HEK293 (cell line): ENCODE results near the gene USO1.

Experiments used
- CTCF ChIA-PET: fragments of 350-600 bp; formaldehyde crosslinking; extraction: SDS; loops from one replicate; lab custom pipeline; 2021; ENCODE audit warnings: antibody characterized with exemption; lab: Yijun Ruan, JAX
- POLR2A ChIA-PET: fragments of 300-600 bp; formaldehyde crosslinking; extraction: SDS; loops from one replicate; lab custom pipeline; 2020; ENCODE audit warnings: antibody characterized with exemption, inconsistent platforms; lab: Yijun Ruan, JAX
- H3K27ac ChIP-seq: fragments of 200-500 bp; sonication (Bioruptor generic); 2 replicates; pipeline ENCODE4 v1.5.1; 2014; ENCODE audit warnings: low read depth, low read length, control low read depth, inconsistent platforms; ENCODE audit errors: extremely low read depth
- H3K36me3 ChIP-seq, 2 experiments: fragments of 200-500 bp in 1 of 2; sonication (Bioruptor generic) in 1 of 2; 1 replicate in 1 of 2; 2 replicates in 1 of 2; pipeline ENCODE4 v1.5.1; 2014 to 2017; ENCODE audit warnings: inconsistent platforms in 2 of 2, low read length in 2 of 2; ENCODE audit not compliant: control insufficient read depth in 2 of 2, insufficient read depth in 1 of 2
- H3K4me1 ChIP-seq: fragments of 200-500 bp; sonication (Bioruptor generic); 2 replicates; pipeline ENCODE4 v1.5.1; 2014; ENCODE audit warnings: mild to moderate bottlenecking, low read length, inconsistent platforms; ENCODE audit not compliant: control insufficient read depth, insufficient read depth
- H3K4me3 ChIP-seq: 2 replicates; pipeline ENCODE4 v1.5.1; 2011; ENCODE audit warnings: low read depth, mild to moderate bottlenecking, control low read depth, low read length, moderate library complexity
- H3K9me3 ChIP-seq: fragments of 200-500 bp; sonication (Bioruptor generic); 2 replicates; pipeline ENCODE4 v1.5.1; 2014; ENCODE audit warnings: low read depth, low read length, inconsistent platforms; ENCODE audit not compliant: control insufficient read depth, insufficient read depth
- HOXD13 ChIP-seq: sonication (generic); formaldehyde crosslinking; IDR thresholded peaks from 2 replicates; pipeline ENCODE4 v1.8.0; 2022; ENCODE audit warnings: missing genetic modification reagents, borderline replicate concordance
- INSM2 ChIP-seq: fragments of 450-650 bp; formaldehyde crosslinking; IDR thresholded peaks from 2 replicates; pipeline ENCODE4 v1.5.1; 2016; ENCODE audit warnings: missing biosample characterization, missing genetic modification characterization
- SALL2 ChIP-seq: fragments of 450-650 bp; formaldehyde crosslinking; IDR thresholded peaks from 2 replicates; pipeline ENCODE4 v1.5.0; 2017; ENCODE audit warnings: missing biosample characterization, mild to moderate bottlenecking, missing genetic modification characterization, borderline replicate concordance
- SCRT2 ChIP-seq: fragments of 450-650 bp; formaldehyde crosslinking; IDR thresholded peaks from 2 replicates; pipeline ENCODE4 v1.5.1; 2016; ENCODE audit warnings: missing biosample characterization, missing genetic modification characterization
- ZBTB10 ChIP-seq: fragments of 450-650 bp; formaldehyde crosslinking; IDR thresholded peaks from 2 replicates; pipeline ENCODE4 v1.5.1; 2016; ENCODE audit warnings: missing biosample characterization, missing genetic modification characterization
- ZFHX2 ChIP-seq: fragments of 450-650 bp; formaldehyde crosslinking; conservative IDR thresholded peaks from 2 replicates; pipeline ENCODE4 v1.5.1; 2016; ENCODE audit warnings: missing biosample characterization, missing genetic modification characterization
- ZFP37 ChIP-seq: fragments of 450-650 bp; formaldehyde crosslinking; IDR thresholded peaks from 2 replicates; pipeline ENCODE4 v1.5.1; 2016; ENCODE audit warnings: missing biosample characterization, missing genetic modification characterization
- ZFP69B ChIP-seq: fragments of 450-650 bp; formaldehyde crosslinking; IDR thresholded peaks from 2 replicates; pipeline ENCODE4 v1.5.1; 2016; ENCODE audit warnings: missing biosample characterization, missing genetic modification characterization
- ZIC2 ChIP-seq: fragments of 450-650 bp; formaldehyde crosslinking; IDR thresholded peaks from 2 replicates; pipeline ENCODE4 v1.5.1; 2016; ENCODE audit warnings: missing biosample characterization, missing genetic modification characterization
- ZNF140 ChIP-seq: fragments of 450-650 bp; formaldehyde crosslinking; IDR thresholded peaks from 2 replicates; pipeline ENCODE4 v1.5.1; 2016; ENCODE audit warnings: missing biosample characterization, missing genetic modification characterization
- ZNF16 ChIP-seq: fragments of 450-650 bp; formaldehyde crosslinking; IDR thresholded peaks from 2 replicates; pipeline ENCODE4 v1.5.1; 2016; ENCODE audit warnings: low read depth, missing biosample characterization, missing genetic modification characterization
- ZNF211 ChIP-seq: fragments of 450-650 bp; formaldehyde crosslinking; IDR thresholded peaks from 2 replicates; pipeline ENCODE4 v1.5.1; 2016; ENCODE audit warnings: low read depth, missing biosample characterization, missing genetic modification characterization
- ZNF214 ChIP-seq: fragments of 450-650 bp; formaldehyde crosslinking; IDR thresholded peaks from 2 replicates; pipeline ENCODE4 v1.5.1; 2017; ENCODE audit warnings: missing biosample characterization, mild to moderate bottlenecking, missing genetic modification characterization, borderline replicate concordance
- ZNF274 ChIP-seq, 2 experiments: fragments of 200-500 bp in 1 of 2; fragments of 450-650 bp in 1 of 2; sonication (Bioruptor generic) in 1 of 2; formaldehyde crosslinking in 1 of 2; IDR thresholded peaks; 2 replicates each; pipeline versions ENCODE4 v1.5.1 to v1.6.1; 2014 to 2016; ENCODE audit warnings: borderline replicate concordance in 1 of 2, inconsistent platforms in 1 of 2, low read length in 1 of 2, missing biosample characterization in 1 of 2, missing genetic modification characterization in 1 of 2
- ZNF302 ChIP-seq: fragments of 450-650 bp; formaldehyde crosslinking; IDR thresholded peaks from 2 replicates; pipeline ENCODE4 v1.5.1; 2016; ENCODE audit warnings: missing biosample characterization, missing genetic modification characterization, low read depth
- ZNF324 ChIP-seq: fragments of 450-650 bp; formaldehyde crosslinking; IDR thresholded peaks from 2 replicates; pipeline ENCODE4 v1.5.1; 2016; ENCODE audit warnings: missing biosample characterization, missing genetic modification characterization
- ZNF423 ChIP-seq: fragments of 450-650 bp; formaldehyde crosslinking; IDR thresholded peaks from 2 replicates; pipeline ENCODE4 v1.5.1; 2016; ENCODE audit warnings: missing biosample characterization, missing genetic modification characterization
- ZNF626 ChIP-seq: fragments of 450-650 bp; sonication (Bioruptor Pico); formaldehyde crosslinking; IDR thresholded peaks from 2 replicates; pipeline ENCODE4 v1.5.1; 2018; ENCODE audit warnings: missing biosample characterization, missing genetic modification characterization, inconsistent platforms
- ZNF654 ChIP-seq: fragments of 450-650 bp; formaldehyde crosslinking; IDR thresholded peaks from 2 replicates; pipeline ENCODE4 v1.5.1; 2016; ENCODE audit warnings: low read depth, missing biosample characterization, missing genetic modification characterization
- ZNF76 ChIP-seq: fragments of 450-650 bp; formaldehyde crosslinking; IDR thresholded peaks from 2 replicates; pipeline ENCODE4; 2016; ENCODE audit warnings: low read depth, missing biosample characterization, missing genetic modification characterization, borderline replicate concordance
- ZNF776 ChIP-seq: fragments of 450-650 bp; formaldehyde crosslinking; IDR thresholded peaks from 2 replicates; pipeline ENCODE4 v1.5.0; 2017; ENCODE audit warnings: missing biosample characterization, missing genetic modification characterization, borderline replicate concordance
- ZNF785 ChIP-seq: fragments of 450-650 bp; formaldehyde crosslinking; IDR thresholded peaks from 2 replicates; pipeline ENCODE4 v1.5.1; 2016; ENCODE audit warnings: missing biosample characterization, missing genetic modification characterization

The USO1 gene

GRCh38 chr4:75745721-75746199 lies 21.4 kb downstream of the USO1 start:
- Histone ChIP-seq H3K4me3 (no peak overlapping the region), H3K9me3 (no peaks in the 10 kb centered on the region), H3K27ac (no peak overlapping the region)
- CTCF ChIA-PET: interaction anchor here (0.6 kb wide), 1 partner anchor 532 kb away, joined by 3 read pairs; no protein-coding TSS in a partner anchor
- POLR2A ChIA-PET: no interaction called here
- TF ChIP-seq ZNF214 (tag by site-specific recombination) (no peak), ZNF785 (no peak), ZNF324 (no peak), ZNF76 (no peak), ZNF140 (tag by site-specific recombination) (no peak)
- TF ChIP-seq, all 188 proteins: peak for 0
- Histone ChIP-seq H3K36me3 (no peaks in the 10 kb centered on the region), H3K4me1 (no peaks in the 10 kb centered on the region)

GRCh38 chr4:75752637-75753036 lies 28.3 kb downstream of the USO1 start:
- Histone ChIP-seq H3K36me3 (peaks cover 6 to 24% of the 10 kb centered on the region in 2 experiments), H3K9me3 (no peaks in the 10 kb centered on the region), H3K4me1 (no peaks in the 10 kb centered on the region), H3K27ac (no peak overlapping the region), H3K4me3 (no peak overlapping the region)
- CTCF ChIA-PET: interaction anchor here (0.6 to 1.3 kb wide), 2 partner anchors 29 to 184 kb away, joined by 6 read pairs; partner anchors contain the start of gene USO1
- POLR2A ChIA-PET: no interaction called here
- no peak for TF ChIP-seq ZNF274 (IDR thresholded peaks at IDR 0.05; ENCODE audit: low read length)
- TF ChIP-seq ZNF274 (tag by site-specific recombination; IDR thresholded peaks at IDR 0.05; ENCODE audit: borderline replicate concordance): no peak
- TF ChIP-seq ZNF140 (tag by site-specific recombination): no peak
- TF ChIP-seq SALL2 (tag by site-specific recombination): no peak
- TF ChIP-seq ZIC2: no peak
- no peak for TF ChIP-seq ZFP69B (tag by site-specific recombination)
- TF ChIP-seq ZBTB10 (tag by site-specific recombination): no peak
- no peak for TF ChIP-seq ZNF654 (tag by site-specific recombination)
- no peak for TF ChIP-seq ZNF16 (tag by site-specific recombination)
- TF ChIP-seq SCRT2 (tag by site-specific recombination): no peak
- no peak for TF ChIP-seq ZNF626 (tag by site-specific recombination)
- TF ChIP-seq ZNF302 (tag by site-specific recombination): no peak
- TF ChIP-seq HOXD13: no peak
- no peak for TF ChIP-seq ZFP37 (tag by site-specific recombination)
- no peak for TF ChIP-seq ZNF211
- no peak for TF ChIP-seq ZNF776 (tag by site-specific recombination)
- TF ChIP-seq ZNF423: no peak
- TF ChIP-seq ZFHX2: no peak
- TF ChIP-seq INSM2 (tag by site-specific recombination): no peak
